WTC11 (cell line): ENCODE results near the gene SPRTN. TPM values are rescaled to one million over a fixed set of nuclear protein-coding genes. Genes with fewer than 3 reads are reported as not detected.
"Not testable (repeated sequence)": the region's sequence is repeated elsewhere in the genome, so short reads cannot be mapped to it uniquely, and the experiment has no call there.

Experiments
- ATAC-seq: fragments of 200-7000 bp; cut with Tn5 transposase; 2 replicates; pipeline ENCODE4 v1.10.0; 2021; ENCODE audit warnings: mild to moderate bottlenecking, moderate library complexity
- CTCF ChIA-PET: fragments of 300-600 bp; sonication (Branson Sonifier 250); formaldehyde crosslinking; loops from one replicate; lab custom pipeline; 2021; ENCODE audit warnings: antibody characterized with exemption; lab: Charles Lee
- POLR2A ChIA-PET: fragments of 350-600 bp; sonication (Branson Sonifier 250); formaldehyde crosslinking; loops from one replicate; lab custom pipeline; 2021; ENCODE audit warnings: antibody characterized with exemption; lab: Charles Lee
- DNase-seq: peaks from one replicate; pipeline ENCODE4 v3.0.0; 2021; ENCODE audit warnings: low spot score
- H3K27ac Mint-ChIP-seq: 2 replicates; pipeline ENCODE4 v1.8.0; 2021; ENCODE audit warnings: mixed read lengths
- H3K27me3 Mint-ChIP-seq: 2 replicates; pipeline ENCODE4 v1.8.0; 2021; ENCODE audit warnings: low read depth, mild to moderate bottlenecking, moderate library complexity, mixed read lengths
- H3K36me3 Mint-ChIP-seq: 2 replicates; pipeline ENCODE4 v1.8.0; 2021; ENCODE audit warnings: mixed read lengths
- H3K4me1 Mint-ChIP-seq: 2 replicates; pipeline ENCODE4 v1.8.0; 2022; ENCODE audit warnings: mixed read lengths
- H3K4me3 Mint-ChIP-seq: 2 replicates; pipeline ENCODE4 v1.8.0; 2021; ENCODE audit warnings: mild to moderate bottlenecking, moderate library complexity, mixed read lengths
- H3K9me3 Mint-ChIP-seq: 2 replicates; pipeline ENCODE4 v1.8.0; 2021; ENCODE audit warnings: mixed read lengths
- CBFB ChIP-seq: sonication (generic); formaldehyde crosslinking; IDR thresholded peaks from 2 replicates; pipeline ENCODE4 v1.8.1; 2022; ENCODE audit warnings: mild to moderate bottlenecking, low read depth, missing genetic modification reagents
- CREM ChIP-seq: sonication (generic); formaldehyde crosslinking; IDR thresholded peaks from 2 replicates; pipeline ENCODE4 v1.8.1; 2022; ENCODE audit warnings: mild to moderate bottlenecking, missing genetic modification reagents, moderate library complexity
- EMX1 ChIP-seq: fragments of 250-450 bp; sonication (Bioruptor Pico); IDR thresholded peaks from 2 replicates; pipeline ENCODE4 v1.8.0; 2021; ENCODE audit warnings: mild to moderate bottlenecking
- FOXK1 ChIP-seq: sonication (generic); formaldehyde crosslinking; IDR thresholded peaks from 2 replicates; pipeline ENCODE4 v1.8.0; 2022; ENCODE audit warnings: mild to moderate bottlenecking, moderate library complexity, missing genetic modification reagents
- KAT7 ChIP-seq: sonication (generic); formaldehyde crosslinking; IDR thresholded peaks from 2 replicates; pipeline ENCODE4 v1.8.1; 2023; ENCODE audit warnings: missing genetic modification reagents, mild to moderate bottlenecking, borderline replicate concordance
- NR2C2 ChIP-seq: sonication (generic); formaldehyde crosslinking; IDR thresholded peaks from 2 replicates; pipeline ENCODE4 v1.8.0; 2022; ENCODE audit warnings: mild to moderate bottlenecking, missing genetic modification reagents
- RELA ChIP-seq: sonication (generic); formaldehyde crosslinking; IDR thresholded peaks from 2 replicates; pipeline ENCODE4 v1.8.1; 2022; ENCODE audit warnings: missing genetic modification reagents, mild to moderate bottlenecking, borderline replicate concordance
- ZNF232 ChIP-seq: sonication (generic); formaldehyde crosslinking; IDR thresholded peaks from 2 replicates; pipeline ENCODE4 v1.8.0; 2022; ENCODE audit warnings: mild to moderate bottlenecking, missing genetic modification reagents
- ZNF396 ChIP-seq: fragments of 250-450 bp; sonication (Bioruptor Pico); IDR thresholded peaks from 2 replicates; pipeline ENCODE4 v1.8.0; 2021; ENCODE audit warnings: mild to moderate bottlenecking, moderate library complexity, borderline replicate concordance
- ZNF416 ChIP-seq: fragments of 250-450 bp; sonication (Bioruptor Pico); IDR thresholded peaks from 2 replicates; pipeline ENCODE4 v1.9.0; 2021; ENCODE audit warnings: mild to moderate bottlenecking, inconsistent platforms
- total RNA-seq: library from RNA; stranded (reverse); gene quantifications from 3 replicates; pipeline ENCODE4 v1.2.3, GENCODE V29; 2021
- TF ChIP-seq, protein P1 (sequence below): fragments of 250-450 bp; sonication (Bioruptor Pico); conservative IDR thresholded peaks from 2 replicates; pipeline ENCODE4 v1.9.0; 2021; ENCODE audit warnings: mild to moderate bottlenecking
- TF ChIP-seq, protein P2 (sequence below): sonication (generic); formaldehyde crosslinking; IDR thresholded peaks from 2 replicates; pipeline ENCODE4 v1.8.0; 2023; ENCODE audit warnings: missing genetic modification reagents
- TF ChIP-seq, protein P3 (sequence below): sonication (generic); formaldehyde crosslinking; IDR thresholded peaks from 2 replicates; pipeline ENCODE4 v1.8.1; 2023; ENCODE audit warnings: mild to moderate bottlenecking, missing genetic modification reagents, moderate library complexity

The SPRTN gene
- total RNA-seq, 1 experiment from 2014 or later: 14.6 TPM

DNA sequence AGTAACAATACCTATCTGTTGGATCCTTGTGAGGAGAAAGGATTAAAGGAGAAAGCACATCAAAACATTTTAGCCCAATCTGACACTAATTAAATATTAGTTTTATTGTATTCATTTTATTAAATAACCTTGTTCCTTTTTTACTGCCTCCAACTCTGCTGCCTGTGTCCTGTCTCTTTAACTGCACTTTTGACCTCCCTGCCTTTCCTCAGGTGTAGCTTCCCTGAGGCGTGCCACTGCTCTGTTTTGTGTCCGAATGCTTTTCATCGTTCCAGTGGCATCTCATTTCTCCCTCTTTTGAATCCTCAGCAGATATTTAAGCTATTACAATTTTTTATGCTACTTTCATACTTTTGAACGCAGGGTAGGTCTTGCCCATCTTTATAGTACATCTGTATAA, 10.3 kb downstream of the SPRTN start:
- CTCF ChIA-PET: no interaction called here
- TF ChIP-seq CBFB (CRISPR knock-in tag) (no peak), FOXK1 (CRISPR knock-in tag) (no peak), NR2C2 (CRISPR knock-in tag) (no peak)
- TF ChIP-seq, protein P1, sequence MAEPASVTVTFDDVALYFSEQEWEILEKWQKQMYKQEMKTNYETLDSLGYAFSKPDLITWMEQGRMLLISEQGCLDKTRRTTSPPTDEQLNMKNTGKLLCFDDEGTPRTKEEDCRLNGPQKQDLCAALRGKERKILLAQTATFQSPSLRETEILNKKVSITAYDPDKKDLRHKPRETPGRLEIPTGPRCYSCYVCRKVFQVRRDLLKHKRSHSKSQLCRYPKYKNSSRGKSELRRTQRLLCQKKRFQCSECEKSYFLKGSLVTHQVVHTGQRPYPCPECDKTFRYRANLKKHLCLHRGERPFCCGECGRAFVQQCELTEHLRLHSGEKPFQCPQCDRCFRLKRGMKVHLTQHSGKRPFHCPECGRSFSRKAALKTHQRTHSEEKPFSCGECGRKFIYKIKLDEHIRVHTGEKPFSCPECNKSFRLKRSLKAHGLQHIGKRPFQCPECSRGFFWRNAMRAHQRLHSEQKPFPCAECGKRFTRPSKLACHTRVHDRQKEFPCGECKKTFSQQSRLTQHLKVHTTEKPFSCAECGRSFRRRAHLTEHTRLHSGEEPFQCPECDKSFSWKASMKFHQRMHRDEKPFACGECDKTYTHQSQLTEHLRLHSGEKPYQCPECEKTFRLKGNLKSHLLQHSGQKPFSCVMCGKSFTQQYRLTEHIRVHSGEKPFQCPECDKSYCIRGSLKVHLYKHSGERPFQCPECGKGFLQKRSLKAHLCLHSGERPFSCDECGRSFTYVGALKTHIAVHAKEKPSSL: no peak
- TF ChIP-seq, all 79 proteins: peak for 0
- no peaks in the 10 kb centered on the region for H3K27me3 Mint-ChIP-seq
- no peak for DNase-seq
- POLR2A ChIA-PET: no interaction called here
- H3K4me1 Mint-ChIP-seq: no peaks in the 10 kb centered on the region
- no peak for ATAC-seq
- H3K36me3 Mint-ChIP-seq: peaks cover 43% of the 10 kb centered on the region
- no peaks in the 10 kb centered on the region for H3K9me3 Mint-ChIP-seq
- H3K4me3 Mint-ChIP-seq: no peak overlapping the region
- H3K27ac Mint-ChIP-seq: no peak overlapping the region

DNA sequence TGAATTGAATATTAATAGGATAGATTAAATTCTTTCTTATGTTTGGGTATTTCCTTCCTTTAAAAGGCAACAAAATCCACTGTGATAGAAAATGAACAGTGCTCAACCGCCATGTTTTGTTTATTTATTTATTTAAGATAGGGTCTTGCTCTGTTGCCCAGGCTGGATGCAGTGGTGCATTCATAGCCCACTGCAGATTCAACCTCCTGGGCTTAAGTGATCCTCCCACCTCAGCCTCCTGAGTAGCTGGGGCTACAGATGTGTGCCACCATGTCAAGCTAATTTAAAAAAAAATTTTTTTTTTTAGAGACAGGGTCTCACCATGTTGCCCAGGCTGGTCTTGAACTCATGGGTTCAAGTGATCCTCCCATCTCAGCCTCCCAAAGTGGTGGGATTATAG, 10.8 kb downstream of the SPRTN start:
- H3K27ac Mint-ChIP-seq, H3K27me3 Mint-ChIP-seq, H3K4me3 Mint-ChIP-seq, ATAC-seq, DNase-seq, POLR2A ChIA-PET, CTCF ChIA-PET, H3K9me3 Mint-ChIP-seq, H3K4me1 Mint-ChIP-seq: not testable (repeated sequence)
- peaks cover 43% of the 10 kb centered on the region for H3K36me3 Mint-ChIP-seq

DNA sequence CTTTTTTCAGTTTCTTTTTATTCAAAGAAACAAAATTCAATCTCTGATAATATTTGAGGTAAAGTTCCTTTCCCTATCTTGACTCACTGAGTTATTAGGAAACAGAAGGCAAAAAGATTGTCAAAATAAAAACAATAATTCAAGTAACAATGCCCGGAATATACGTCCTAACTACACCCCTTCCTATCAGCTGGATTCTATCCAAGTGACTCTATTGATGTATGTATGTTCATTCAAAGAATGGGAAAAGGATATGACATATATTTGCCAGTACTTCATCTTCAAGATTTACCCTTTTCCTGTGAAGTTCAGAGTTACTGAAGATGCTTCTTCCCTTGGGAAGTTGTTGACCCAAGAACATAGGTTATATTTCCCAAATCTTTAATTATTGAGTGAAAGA, 13.7 kb downstream of the SPRTN start:
- TF ChIP-seq RELA (CRISPR knock-in tag): no peak
- no peak for TF ChIP-seq ZNF396 (CRISPR knock-in tag)
- TF ChIP-seq, protein P2, sequence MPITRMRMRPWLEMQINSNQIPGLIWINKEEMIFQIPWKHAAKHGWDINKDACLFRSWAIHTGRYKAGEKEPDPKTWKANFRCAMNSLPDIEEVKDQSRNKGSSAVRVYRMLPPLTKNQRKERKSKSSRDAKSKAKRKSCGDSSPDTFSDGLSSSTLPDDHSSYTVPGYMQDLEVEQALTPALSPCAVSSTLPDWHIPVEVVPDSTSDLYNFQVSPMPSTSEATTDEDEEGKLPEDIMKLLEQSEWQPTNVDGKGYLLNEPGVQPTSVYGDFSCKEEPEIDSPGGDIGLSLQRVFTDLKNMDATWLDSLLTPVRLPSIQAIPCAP (CRISPR knock-in tag): no peak
- TF ChIP-seq ZNF232 (CRISPR knock-in tag): no peak
- TF ChIP-seq KAT7 (CRISPR knock-in tag): no peak
- TF ChIP-seq FOXK1 (CRISPR knock-in tag): no peak
- TF ChIP-seq ZNF416 (CRISPR knock-in tag): no peak
- TF ChIP-seq EMX1 (CRISPR knock-in tag): no peak
- TF ChIP-seq, all 79 proteins: peak for 0
- no peak for DNase-seq
- H3K36me3 Mint-ChIP-seq: peaks cover 36% of the 10 kb centered on the region
- H3K27me3 Mint-ChIP-seq: no peaks in the 10 kb centered on the region
- CTCF ChIA-PET: no interaction called here
- ATAC-seq: no peak
- H3K4me1 Mint-ChIP-seq: no peaks in the 10 kb centered on the region
- H3K9me3 Mint-ChIP-seq: no peaks in the 10 kb centered on the region
- POLR2A ChIA-PET: no interaction called here
- no peak overlapping the region for H3K4me3 Mint-ChIP-seq
- H3K27ac Mint-ChIP-seq: no peak overlapping the region

DNA sequence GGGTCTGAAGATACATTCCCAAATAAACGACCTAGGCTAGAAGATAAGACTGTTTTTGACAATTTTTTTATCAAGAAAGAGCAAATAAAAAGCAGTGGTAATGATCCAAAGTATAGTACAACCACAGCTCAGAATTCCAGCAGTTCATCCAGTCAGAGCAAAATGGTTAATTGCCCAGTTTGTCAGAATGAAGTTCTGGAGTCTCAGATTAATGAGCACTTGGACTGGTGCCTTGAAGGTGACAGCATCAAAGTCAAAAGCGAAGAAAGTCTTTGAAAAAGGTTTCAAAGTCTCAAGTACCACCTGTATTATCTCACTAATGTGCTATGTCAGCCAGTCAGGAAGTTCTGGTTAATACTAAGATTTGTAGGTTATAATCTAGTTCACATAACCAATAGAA, 15.0 kb downstream of the SPRTN start:
- DNase-seq (no peak), ATAC-seq (no peak)
- H3K27ac Mint-ChIP-seq: no peak overlapping the region
- H3K27me3 Mint-ChIP-seq: no peaks in the 10 kb centered on the region
- TF ChIP-seq CREM (CRISPR knock-in tag) (no peak), CBFB (CRISPR knock-in tag) (no peak)
- TF ChIP-seq, protein P3, sequence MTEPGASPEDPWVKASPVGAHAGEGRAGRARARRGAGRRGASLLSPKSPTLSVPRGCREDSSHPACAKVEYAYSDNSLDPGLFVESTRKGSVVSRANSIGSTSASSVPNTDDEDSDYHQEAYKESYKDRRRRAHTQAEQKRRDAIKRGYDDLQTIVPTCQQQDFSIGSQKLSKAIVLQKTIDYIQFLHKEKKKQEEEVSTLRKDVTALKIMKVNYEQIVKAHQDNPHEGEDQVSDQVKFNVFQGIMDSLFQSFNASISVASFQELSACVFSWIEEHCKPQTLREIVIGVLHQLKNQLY (CRISPR knock-in tag): no peak
- TF ChIP-seq, protein P2 (CRISPR knock-in tag): no peak
- POLR2A ChIA-PET: no interaction called here
- CTCF ChIA-PET: no interaction called here
- H3K4me1 Mint-ChIP-seq: no peaks in the 10 kb centered on the region
- H3K4me3 Mint-ChIP-seq: no peak overlapping the region
- peaks cover 32% of the 10 kb centered on the region for H3K36me3 Mint-ChIP-seq
- H3K9me3 Mint-ChIP-seq: no peaks in the 10 kb centered on the region
